DMS79 (cell line): ENCODE data around the gene SMIM22.
"Not testable (repeated sequence)": the region's sequence is repeated elsewhere in the genome, so short reads cannot be mapped to it uniquely, and the experiment has no call there.

ENCODE experiments used
- DNase-seq: peaks from one replicate; lab custom pipeline; 2025; lab: John Stamatoyannopoulos, UW

SMIM22 gene

GRCh38 chr16:4768549-4769305, 26.4 kb upstream of the SMIM22 start:
- DNase-seq = peak; percentile 84

GRCh38 chr16:4769306-4769638, 25.9 kb upstream of the SMIM22 start:
- DNase-seq = no peak

GRCh38 chr16:4771646-4772045, 23.5 kb upstream of the SMIM22 start:
- no peak for DNase-seq

GRCh38 chr16:4772351-4772750, 22.8 kb upstream of the SMIM22 start:
- no peak for DNase-seq

GRCh38 chr16:4775005-4775404, 20.2 kb upstream of the SMIM22 start:
- DNase-seq = no peak

GRCh38 chr16:4776141-4776705, 18.9 kb upstream of the SMIM22 start:
- no peak for DNase-seq

- DNase-seq = no peak
Measured at GRCh38 chr16:4777339-4778049, 17.7 kb upstream of the SMIM22 start.

- no peak for DNase-seq
Measured at GRCh38 chr16:4778050-4778392, 17.1 kb upstream of the SMIM22 start.

GRCh38 chr16:4780235-4780634, 14.9 kb upstream of the SMIM22 start:
- DNase-seq = no peak

GRCh38 chr16:4783251-4783950, 11.8 kb upstream of the SMIM22 start:
- DNase-seq = no peak

- DNase-seq = no peak
Measured at GRCh38 chr16:4783951-4784336, 11.2 kb upstream of the SMIM22 start.

- not testable (repeated sequence) for DNase-seq
Measured at GRCh38 chr16:4784444-4784987, 10.7 kb upstream of the SMIM22 start.

- no peak for DNase-seq
Measured at GRCh38 chr16:4785758-4786433, 9.3 kb upstream of the SMIM22 start.

GRCh38 chr16:4787068-4787467, 8.1 kb upstream of the SMIM22 start:
- DNase-seq = no peak

GRCh38 chr16:4787627-4788482, 7.3 kb upstream of the SMIM22 start, which contains the start of gene SEPTIN12:
Gene SEPTIN12, minus strand, starts transcription at chr16:4788345. Its CDS starts 700 bp downstream, at chr16:4787645.
- DNase-seq = no peak

GRCh38 chr16:4788489-4788889, 6.7 kb upstream of the SMIM22 start:
- no peak for DNase-seq

- DNase-seq = no peak
Measured at GRCh38 chr16:4788910-4789309, 6.3 kb upstream of the SMIM22 start.

- no peak for DNase-seq
Measured at GRCh38 chr16:4790261-4790660, 4.9 kb upstream of the SMIM22 start.

- no peak for DNase-seq
Measured at GRCh38 chr16:4790871-4791270, 4.3 kb upstream of the SMIM22 start.

- DNase-seq = no peak
Measured at GRCh38 chr16:4792951-4793513, 2.1 kb upstream of the SMIM22 start.
